ENCODE measurements around the gene MYO1A. TPM values are rescaled to one million over a fixed set of nuclear protein-coding genes. Genes with fewer than 3 reads are reported as not detected.

MYO1A gene
- total and polyA plus RNA-seq, 2 of the 13 experiments (the other 11 are each of a cell fraction or from before 2014, with no cell fraction given), result 5.3 to 6.0 TPM

GRCh38 chr12:57049890-57050289 lies at the start of gene MYO1A (continued):
- TF ChIP-seq FOXO4 (CRISPR knock-in tag; conservative IDR thresholded peaks at IDR 0.05), result 0 out of 2 replicates have a peak, but pooled peaks have one; percentile 58
- 0 out of 2 replicates have a peak, but pooled peaks have one; percentile 21 for TF ChIP-seq TBX2 (CRISPR knock-in tag; IDR thresholded peaks at IDR 0.05; ENCODE audit: borderline replicate concordance)
- TF ChIP-seq GPBP1L1 (CRISPR knock-in tag; IDR thresholded peaks at IDR 0.05), result no peak
- peak; percentile 46; the same call in 1 of the 2 replicates for TF ChIP-seq ZNF431 (CRISPR knock-in tag; IDR thresholded peaks at IDR 0.05; ENCODE audit: borderline replicate concordance, low read depth)
- TF ChIP-seq ZXDC (CRISPR knock-in tag; IDR thresholded peaks at IDR 0.05), result no peak
- no peak for TF ChIP-seq SALL1 (CRISPR knock-in tag; IDR thresholded peaks at IDR 0.05)
- TF ChIP-seq ZNF230 (CRISPR knock-in tag; IDR thresholded peaks at IDR 0.05), result no peak
- TF ChIP-seq CTCF (CRISPR knock-in tag; IDR thresholded peaks at IDR 0.05), result no peak
- TF ChIP-seq HNF1A (IDR thresholded peaks at IDR 0.05; ENCODE audit: low read depth), result no peak
- TF ChIP-seq HNF1A (CRISPR knock-in tag; IDR thresholded peaks at IDR 0.05; ENCODE audit: borderline replicate concordance), result no peak
- no peak for TF ChIP-seq ZNF746 (CRISPR knock-in tag; IDR thresholded peaks at IDR 0.05)
- 0 out of 2 replicates have a peak, but pooled peaks have one; percentile 42 for TF ChIP-seq ZNF30 (CRISPR knock-in tag; IDR thresholded peaks at IDR 0.05)
- 0 out of 2 replicates have a peak, but pooled peaks have one; percentile 16 for TF ChIP-seq ZNF574 (CRISPR knock-in tag; IDR thresholded peaks at IDR 0.05)
- TF ChIP-seq ZNF605 (CRISPR knock-in tag; IDR thresholded peaks at IDR 0.05), result 0 out of 2 replicates have a peak, but pooled peaks have one; percentile 34

All from HepG2 (cell line).